Measurements from ENCODE around the gene TFPT. TPM values are rescaled to one million over a fixed set of nuclear protein-coding genes. Genes with fewer than 3 reads are reported as not detected.

The TFPT gene
- total and polyA plus RNA-seq, 10 of the 15 experiments (the other 5 are each of a cell fraction or from before 2014, with no cell fraction given): 1.7 to 40.2 (median 25.6) TPM

DNA sequence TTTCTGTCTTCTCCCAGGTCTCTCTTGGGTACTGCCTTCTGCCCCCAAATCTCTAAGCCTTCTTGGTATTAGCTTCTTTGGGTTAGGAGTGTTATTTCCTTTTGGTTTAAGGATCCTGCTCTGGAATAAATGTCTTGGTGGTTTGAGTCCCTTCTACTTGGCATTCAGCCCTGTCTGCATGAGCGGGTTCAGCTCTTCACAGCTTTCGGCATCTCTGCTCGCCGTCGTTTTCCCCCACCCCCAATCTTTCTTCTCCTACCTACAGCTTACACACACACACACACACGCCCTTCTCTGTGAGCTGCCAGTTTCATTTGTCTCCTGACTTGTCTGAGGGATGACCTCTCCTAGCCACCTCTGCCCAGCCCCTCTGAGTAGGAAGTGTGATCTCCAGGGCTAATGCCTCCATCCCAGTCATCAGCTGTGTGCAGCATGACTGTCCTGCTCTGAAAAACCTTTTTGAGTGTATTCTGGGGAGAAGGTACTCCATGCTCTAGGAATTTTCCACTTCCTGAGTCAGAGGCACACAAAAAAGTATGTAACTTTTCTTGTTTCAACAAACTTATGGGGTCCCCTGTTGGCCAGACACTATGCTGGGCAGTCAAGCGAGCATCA is 26.8 kb upstream of the TFPT start:
- H3K4me2 ChIP-seq (ENCODE audit: control insufficient read depth, insufficient read depth): no peak overlapping the region
- ChIA-PET RAD21 (ENCODE audit: unreplicated experiment) (no interaction called here), POLR2A (no interaction called here), CTCF (no interaction called here), SMC1A (ENCODE audit: uncharacterized antibody, unreplicated experiment) (no interaction called here)
- H3K4me3 ChIP-seq: no peak overlapping the region
- BruUV-seq (replicated peaks): TSS peak; percentile 33
- no peak for ATAC-seq
- WGBS (ENCODE audit: insufficient coverage, insufficient replicate concordance, low lambda C conversion rate, missing lambda C conversion rate): 88% methylated on average over 7 of the region's 7 CpGs
- peaks cover 11% of the 10 kb centered on the region for H3K4me1 ChIP-seq (ENCODE audit: control insufficient read depth, insufficient read depth, low read length)
- peaks cover 40% of the 10 kb centered on the region for H3K79me2 ChIP-seq (ENCODE audit: control insufficient read depth, insufficient read depth, low read length)
- H2AFZ ChIP-seq (ENCODE audit: control insufficient read depth, low read depth, low read length): no peak overlapping the region
- no peak overlapping the region for H3K27ac ChIP-seq (ENCODE audit: control insufficient read depth, insufficient read depth)
- H4K20me1 ChIP-seq (ENCODE audit: control insufficient read depth, insufficient read depth): peaks cover 12% of the 10 kb centered on the region
- intact Hi-C loops (cut with micrococcal nuclease; ENCODE audit: unreplicated experiment): no loop called here
- DNase-seq (ENCODE audit: low read depth, low spot score): no peak
- peaks cover 36% of the 10 kb centered on the region in 2 experiments; a peak in 3 of 4 replicates for H3K36me3 ChIP-seq (ENCODE audit: control insufficient read depth in 2 of 2, insufficient read depth in 2 of 2, low read length in 1 of 2)
- TF ChIP-seq EED (IDR thresholded peaks at IDR 0.05; ENCODE audit: low read depth): no peak
- no peak for TF ChIP-seq BCLAF1 (IDR thresholded peaks at IDR 0.05)
- no peak for TF ChIP-seq KAT2A (conservative IDR thresholded peaks at IDR 0.05; ENCODE audit: control insufficient read depth, low read depth, low read length)
- no peak for TF ChIP-seq SP1 (IDR thresholded peaks at IDR 0.05; ENCODE audit: low read depth, low read length)
- FAIRE-seq: no peak
- H3K27me3 ChIP-seq (replicated peaks in 1 of 2; ENCODE audit: control insufficient read depth in 2 of 2, insufficient read depth in 2 of 2, low read length in 1 of 2): no peaks in the 10 kb centered on the region
- H3K9ac ChIP-seq (ENCODE audit: control insufficient read depth, insufficient read depth, low read length): no peak overlapping the region
- no peaks in the 10 kb centered on the region for H3K9me3 ChIP-seq (replicated peaks; ENCODE audit: control insufficient read depth, insufficient read depth, low read length)
- in situ Hi-C loops (cut with MboI): loop anchor here (25.0 kb wide), 1 partner anchor 1520 kb away; the partner anchor contains the start of gene U2AF2

Measured in GM12878 (cell line).